ENCODE results near the gene FRMD8.
"Not testable (repeated sequence)": the region's sequence is repeated elsewhere in the genome, so short reads cannot be mapped to it uniquely, and the experiment has no call there.

The FRMD8 gene

DNA sequence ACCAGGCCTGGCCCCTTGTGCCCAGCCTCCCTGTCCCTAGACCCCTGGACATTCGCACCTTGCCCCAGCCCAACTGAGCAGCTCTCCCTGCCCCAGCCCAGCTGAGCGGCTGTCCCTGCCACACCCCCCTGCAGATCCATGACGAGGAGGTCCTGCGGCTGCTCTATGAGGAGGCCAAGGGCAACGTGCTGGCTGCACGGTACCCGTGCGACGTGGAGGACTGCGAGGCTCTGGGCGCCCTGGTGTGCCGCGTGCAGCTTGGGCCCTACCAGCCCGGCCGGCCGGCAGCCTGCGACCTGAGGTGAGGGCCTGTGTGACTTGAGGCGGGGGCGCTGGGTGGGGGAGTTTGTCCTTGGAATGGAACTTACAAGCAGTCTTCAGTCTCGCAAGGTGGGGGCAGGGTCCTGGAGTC, 7.7 kb downstream of the FRMD8 start:
- no peak for DNase-seq

DNA sequence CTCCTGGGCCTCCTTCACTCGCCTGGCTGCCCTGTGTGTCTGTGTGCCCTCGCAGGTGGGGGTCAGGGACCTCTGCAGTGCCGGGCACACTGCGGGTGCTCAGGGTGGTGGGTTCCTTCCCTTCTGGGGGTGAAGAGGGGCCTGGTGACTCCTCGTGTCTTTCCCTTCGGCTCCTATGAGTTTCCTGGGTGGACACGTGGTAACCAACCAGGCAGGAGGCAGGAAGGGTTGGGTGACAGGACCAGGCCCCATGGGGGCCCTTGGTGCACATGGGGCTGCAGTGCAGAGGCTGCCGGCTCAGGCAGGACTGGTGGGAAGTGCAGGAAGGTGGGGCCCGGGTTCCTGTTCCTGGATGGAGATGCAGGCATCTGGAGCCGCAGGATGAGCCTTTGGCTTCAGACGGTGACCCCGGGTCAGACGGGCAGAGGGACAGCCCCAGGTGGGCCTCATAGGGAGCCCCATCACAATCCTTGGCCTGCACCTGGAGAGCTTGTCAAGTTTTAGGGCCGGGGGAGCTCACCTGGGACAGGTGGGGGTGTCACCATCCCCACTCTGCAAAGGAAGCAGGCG, 9.6 kb downstream of the FRMD8 start:
- DNase-seq: no peak

DNA sequence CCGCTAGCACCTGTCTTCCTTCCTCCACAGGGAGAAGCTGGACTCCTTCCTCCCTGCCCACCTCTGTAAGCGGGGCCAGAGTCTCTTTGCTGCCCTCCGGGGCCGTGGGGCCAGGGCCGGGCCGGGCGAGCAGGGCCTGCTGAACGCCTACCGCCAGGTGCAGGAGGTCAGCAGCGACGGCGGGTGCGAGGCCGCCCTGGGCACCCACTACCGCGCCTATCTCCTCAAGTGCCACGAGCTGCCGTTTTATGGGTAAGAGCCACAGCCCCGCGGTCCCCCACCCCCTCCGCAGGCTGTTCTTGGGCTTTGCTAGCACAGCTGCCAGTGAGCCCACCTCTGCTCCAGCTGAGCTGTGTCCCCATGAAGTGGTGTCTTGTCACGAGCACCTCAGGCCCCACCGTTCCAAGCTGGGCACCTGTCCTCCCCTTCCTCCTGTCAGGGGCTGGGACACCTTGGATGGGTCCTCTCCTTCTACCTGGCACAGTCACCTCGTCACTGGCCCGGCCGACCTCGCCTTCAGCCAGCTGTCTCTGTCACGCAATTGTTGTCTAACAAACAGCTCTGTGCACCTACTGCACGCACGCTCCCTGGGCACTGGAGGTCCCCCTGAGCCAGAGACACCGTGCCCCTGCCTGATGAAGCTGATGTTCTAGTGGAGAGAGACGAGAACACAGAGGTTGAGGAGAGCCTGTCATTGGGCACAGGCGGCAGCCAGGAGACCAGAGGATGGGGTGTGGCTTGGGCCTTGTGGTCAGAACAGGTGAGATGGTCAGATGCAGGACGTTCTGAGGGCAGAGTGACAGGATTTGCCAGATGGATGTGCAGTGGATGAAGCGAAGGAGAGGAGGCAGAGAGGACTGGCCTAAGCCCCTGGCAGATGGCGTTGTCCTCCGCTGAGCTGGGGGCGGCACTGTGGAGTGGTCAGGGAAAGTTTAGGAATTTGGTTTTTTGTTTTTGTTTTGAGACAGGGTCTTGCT, 10.6 kb downstream of the FRMD8 start:
- no peak for DNase-seq

DNA sequence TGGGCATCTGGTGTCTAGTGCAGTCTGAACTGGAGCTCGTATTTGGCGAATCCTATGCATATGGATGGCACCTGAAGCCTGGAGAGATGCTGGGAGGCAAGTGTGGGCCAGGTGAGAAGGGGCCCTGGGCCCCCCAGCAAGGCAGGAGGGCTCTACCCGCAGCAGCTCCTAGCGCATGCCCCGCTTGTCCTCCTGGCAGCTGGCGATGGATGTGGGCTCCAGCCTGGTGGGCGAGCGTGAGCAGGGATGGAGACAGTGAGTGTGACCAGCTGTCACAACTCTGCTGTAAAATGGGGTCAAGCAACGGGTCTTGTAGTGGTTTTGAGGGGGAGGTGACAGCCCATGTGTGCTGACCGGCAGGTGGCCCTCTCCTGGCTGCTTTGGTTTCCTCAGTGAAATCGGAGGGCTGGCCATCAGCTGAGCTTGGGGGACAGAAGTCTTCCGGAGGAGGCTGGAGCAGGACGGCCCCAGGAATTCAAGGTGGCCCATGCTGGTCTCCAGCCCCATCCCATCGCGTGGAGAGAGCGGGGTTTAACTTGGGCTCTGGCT, 12.0 kb downstream of the FRMD8 start:
- DNase-seq: no peak

DNA sequence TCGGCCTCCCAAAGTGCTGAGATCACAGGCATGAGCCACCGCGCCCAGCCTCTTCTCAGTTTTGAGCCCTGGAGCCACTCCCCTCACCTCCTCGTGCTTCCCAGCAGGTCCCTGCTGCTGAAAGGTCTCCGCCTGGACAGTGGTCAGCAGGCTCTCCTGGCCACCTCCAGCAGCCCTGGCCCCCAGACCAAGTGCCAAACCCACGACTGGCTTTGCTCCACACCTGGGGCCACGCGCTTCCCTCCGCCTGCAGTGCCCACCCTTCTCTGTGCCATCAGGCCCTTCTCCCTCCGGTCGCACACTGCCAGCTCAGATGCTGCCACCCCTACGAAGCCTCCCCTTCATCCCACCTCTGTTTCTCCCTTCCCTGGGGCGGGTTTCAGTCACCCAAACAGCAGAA, 12.8 kb downstream of the FRMD8 start:
- no peak for DNase-seq

DNA sequence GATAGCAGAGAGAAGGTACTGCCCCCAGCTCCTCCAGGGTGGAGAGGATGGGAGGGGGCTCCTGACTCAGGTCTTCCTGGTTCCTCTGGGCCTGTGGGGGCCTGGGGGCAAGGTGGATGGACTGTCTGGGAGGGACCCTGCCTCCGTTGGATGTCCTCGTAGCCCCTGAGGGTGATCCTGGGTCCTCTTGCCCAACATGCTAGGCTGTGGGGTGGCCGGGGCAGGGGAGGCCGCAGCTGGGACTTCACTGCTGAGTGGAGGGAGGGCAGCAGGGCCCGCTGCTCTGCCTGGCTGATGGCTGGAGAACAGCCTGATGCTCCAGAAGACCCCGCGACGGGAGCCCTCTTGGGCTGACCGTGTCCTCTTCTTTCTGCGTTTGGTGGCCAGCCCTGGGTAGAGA, 13.4 kb downstream of the FRMD8 start:
- no peak for DNase-seq

DNA sequence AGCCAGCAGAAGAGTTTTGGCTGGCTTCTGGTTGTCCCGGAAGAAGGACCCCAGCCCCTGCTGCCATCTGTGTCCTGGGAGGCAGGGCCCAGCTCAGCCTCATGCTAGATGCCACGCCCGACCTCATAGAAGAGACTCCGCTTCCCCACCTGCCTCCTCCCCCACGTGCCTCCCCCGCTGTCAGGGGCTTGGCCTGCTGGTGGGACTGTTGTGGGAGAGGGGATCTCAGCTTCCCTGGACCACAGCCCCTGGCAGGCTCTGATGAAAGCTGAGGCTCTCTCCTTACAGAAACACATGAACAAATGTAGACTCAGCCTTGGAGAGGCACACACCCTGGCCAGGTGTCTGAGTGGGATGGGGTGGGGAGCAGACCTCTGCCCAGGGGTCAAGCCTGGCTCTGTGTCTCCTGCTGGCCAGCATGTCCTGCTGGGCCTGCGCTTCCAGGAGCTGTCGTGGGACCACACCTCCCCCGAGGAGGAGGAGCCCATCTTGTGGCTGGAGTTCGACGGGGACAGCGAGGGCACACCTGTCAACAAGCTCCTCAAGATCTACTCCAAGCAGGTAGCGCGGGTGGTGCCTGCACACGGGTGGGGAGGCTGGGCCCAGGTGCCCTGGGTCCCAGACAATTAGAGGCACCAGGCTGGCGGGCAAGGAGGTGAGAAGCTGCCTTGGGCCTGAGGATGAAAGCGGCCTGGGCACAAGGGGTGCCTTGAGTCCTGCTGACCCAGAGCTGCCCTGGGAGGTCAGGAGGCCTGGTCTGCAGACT, 14.1 kb downstream of the FRMD8 start:
- DNase-seq: no peak

DNA sequence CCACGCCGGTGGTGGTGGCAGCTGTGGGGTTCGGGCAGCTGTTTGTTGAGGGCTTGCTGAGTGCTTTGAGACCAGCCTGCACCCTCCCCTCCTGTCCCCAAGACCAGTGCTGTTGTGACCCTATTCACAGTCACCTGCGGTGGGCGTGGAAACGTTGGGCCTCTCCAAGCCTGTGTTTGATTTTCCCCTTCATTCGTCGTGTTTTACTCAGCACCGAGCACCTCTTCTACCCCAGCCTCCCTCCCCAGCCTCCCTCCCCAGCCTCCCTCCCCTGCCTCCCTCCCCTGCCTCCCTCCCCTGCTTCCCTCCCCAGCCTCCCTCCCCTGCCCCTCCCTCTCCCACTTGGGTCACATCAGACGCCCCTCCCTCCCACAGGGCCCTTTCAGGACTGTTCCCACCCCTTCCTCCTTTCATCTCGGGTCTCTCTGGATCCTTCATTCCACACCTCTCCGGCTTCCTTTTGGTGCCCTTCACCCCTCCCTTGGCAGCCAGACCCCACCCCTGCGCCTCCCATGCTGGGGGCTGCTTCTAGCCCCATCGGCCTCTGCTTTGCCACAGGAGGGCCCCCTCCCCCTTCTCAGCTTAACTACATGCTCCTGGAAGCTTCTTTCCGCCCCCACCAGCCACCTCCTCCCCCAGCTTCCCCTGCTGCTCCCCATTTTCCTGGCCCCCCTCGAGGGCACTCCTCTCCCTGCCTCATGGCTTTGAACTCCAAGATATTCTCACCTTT, 14.8 kb downstream of the FRMD8 start:
- no peak for DNase-seq

DNA sequence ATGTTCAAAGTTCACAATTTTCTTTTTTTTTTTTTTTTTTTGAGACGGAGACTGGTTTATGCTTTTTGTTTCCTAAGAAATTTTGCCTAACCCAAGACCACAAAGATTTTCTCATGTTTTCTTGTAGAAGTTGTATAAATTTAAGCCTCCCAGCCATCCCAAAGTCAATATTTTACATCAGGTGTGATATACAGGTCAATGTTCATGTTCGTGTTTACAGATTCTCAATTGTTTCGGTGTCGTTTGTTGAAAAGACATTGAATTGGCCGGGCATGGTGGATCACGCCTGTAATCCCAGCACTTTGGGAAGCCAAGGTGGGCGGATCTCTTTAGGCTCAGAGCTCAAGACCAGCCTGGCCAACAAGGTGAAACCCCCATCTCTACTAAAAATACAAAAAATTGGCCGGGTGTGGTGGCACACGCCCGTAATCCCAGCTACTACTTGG, 15.4 kb downstream of the FRMD8 start:
- DNase-seq: no peak

DNA sequence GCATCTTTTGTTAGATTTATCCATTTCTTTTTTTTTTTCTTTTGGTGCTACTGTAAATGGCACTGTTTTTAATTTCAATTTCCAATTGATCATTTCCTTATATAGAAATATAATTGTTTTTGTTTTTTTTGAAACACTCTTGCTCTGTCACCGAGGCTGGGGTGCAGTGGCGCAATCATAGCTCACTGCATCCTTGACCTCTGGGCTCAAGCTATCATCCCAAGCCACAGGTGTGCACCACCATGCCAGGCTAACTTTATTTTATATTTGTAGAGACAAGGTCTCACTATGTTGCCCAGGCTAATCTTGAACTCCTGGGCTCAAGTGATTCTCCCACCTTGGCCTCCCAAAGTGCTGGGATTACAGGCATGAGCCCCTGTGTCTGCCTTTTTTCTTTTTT, 16.4 kb downstream of the FRMD8 start:
- no peak for DNase-seq

DNA sequence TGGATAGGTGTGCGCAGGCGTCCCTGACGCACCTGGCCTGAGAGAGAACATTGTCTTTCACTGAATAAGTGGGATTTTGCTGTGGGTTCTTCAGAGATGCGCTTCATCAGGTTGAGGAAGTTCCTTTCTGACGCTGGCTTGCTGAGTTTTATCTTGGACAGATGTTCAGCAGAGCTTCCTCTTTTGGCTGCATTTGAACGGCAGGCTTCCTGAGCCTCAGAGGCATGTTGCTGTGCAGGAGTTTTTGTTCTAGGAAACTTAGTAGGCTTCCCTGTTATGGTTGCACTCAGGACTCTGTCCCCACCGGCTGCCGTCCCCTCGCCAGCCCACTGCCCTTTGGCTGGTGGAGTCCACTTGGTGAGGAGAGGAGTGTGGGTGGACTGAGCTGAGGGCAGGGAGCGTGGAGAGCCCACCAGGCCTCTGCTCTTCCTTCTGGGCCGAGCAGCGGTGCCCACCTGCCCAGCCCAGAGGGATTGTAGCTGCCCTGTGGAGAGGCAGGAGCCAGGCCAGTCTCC, 17.2 kb downstream of the FRMD8 start:
- DNase-seq: no peak

DNA sequence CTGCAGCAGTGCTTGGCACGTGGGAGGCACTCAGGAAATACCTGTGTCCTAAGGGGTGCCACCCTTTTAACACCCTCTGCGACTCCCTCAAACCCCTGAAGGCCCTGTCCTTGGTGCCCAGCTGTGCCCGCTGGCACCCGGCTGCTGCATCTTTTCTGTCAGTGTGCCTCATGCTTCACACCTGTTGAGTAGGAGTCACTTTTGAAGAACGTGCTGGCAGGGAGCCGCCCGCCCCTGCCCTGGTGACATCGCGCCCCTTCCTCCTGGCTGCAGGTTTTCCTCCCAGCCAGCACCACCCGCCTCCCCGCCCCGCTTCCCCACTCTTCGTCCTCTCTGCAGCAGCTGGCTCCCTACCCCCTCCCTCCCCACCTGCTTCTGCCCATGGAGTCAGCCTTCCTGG, 17.8 kb downstream of the FRMD8 start:
- DNase-seq: no peak

DNA sequence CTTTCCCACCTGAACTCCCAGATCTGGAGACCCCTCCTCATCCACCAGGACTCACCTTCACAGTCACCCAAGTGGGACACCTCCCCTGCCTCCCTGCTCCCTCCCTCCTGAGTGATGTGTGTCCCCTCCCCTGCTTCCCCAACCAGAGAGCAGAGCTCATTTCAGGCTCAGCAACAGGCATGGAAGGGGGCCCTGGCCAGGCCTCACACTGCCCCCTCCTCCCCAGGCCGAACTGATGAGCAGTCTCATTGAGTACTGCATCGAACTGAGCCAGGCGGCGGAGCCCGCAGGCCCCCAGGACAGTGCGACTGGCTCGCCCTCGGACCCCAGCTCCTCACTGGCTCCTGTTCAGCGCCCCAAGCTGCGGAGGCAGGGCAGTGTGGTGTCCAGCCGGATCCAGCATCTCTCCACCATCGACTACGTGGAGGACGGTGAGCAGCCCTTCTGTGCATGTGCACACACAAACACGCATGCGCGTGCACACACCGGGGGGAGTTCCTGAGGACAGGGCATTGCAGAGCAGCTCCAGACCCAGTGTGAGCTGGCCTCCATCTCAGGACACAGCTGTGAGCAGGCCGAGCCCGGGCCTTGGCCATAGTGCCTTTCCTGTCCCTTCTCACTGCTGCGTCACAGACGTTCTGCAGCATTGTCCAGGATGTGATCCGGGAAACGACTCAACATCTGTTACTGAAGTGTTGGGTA, 18.4 kb downstream of the FRMD8 start:
- no peak for DNase-seq

DNA sequence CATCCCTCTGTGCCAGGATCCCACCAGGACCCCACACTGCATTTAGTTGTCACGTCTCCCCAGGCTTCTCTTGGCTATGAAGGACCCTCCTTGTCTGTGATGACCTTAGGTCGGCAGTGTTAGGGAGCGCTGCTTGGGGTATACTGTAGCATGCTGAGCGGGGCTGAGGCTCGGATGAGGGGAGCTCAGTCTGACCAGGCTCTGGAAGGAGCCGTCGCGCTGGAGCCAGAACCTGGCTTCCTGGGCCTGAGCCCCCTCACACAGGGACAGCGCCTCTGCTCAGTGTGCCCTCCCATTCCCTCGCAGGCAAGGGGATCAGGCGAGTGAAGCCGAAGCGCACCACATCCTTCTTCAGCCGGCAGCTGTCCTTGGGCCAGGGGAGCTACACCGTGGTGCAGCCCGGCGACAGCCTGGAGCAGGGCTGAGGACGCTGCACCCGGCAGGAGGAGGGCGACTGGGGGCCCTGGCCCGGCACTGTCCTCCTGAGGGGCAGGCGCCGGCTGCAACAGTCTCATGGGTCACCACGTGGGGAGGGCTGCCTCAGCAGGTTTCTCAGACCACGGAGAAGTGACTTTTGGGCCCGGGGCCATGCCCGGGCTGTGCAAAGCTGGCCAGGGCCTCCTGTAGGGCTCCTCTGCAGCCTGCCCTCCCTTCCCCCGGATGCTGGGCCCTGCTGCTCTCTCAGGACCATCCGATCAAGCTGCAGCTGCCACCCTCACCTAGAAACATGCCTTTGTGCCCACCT, 24.7 kb downstream of the FRMD8 start:
- DNase-seq: no peak

DNA sequence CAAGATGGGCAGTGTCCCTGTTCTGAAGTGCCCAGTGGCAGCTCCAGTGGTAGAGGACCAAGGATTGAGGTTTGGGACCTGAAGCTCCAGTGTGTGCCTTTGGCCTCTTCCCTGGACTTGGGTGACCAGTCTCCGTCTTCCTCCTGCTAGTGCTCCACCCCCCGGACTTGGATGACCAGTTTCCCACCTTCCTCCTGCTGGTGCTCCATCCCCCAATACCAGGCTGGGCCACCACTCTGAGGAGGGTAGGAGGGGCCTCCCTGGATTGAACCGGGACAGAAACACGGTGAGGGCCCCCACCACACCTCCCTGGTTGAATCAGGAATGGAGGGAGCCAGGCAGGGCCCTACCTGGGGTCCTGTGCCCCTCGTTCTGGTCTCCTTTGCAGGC, 25.2 kb downstream of the FRMD8 start:
- no peak for DNase-seq

DNA sequence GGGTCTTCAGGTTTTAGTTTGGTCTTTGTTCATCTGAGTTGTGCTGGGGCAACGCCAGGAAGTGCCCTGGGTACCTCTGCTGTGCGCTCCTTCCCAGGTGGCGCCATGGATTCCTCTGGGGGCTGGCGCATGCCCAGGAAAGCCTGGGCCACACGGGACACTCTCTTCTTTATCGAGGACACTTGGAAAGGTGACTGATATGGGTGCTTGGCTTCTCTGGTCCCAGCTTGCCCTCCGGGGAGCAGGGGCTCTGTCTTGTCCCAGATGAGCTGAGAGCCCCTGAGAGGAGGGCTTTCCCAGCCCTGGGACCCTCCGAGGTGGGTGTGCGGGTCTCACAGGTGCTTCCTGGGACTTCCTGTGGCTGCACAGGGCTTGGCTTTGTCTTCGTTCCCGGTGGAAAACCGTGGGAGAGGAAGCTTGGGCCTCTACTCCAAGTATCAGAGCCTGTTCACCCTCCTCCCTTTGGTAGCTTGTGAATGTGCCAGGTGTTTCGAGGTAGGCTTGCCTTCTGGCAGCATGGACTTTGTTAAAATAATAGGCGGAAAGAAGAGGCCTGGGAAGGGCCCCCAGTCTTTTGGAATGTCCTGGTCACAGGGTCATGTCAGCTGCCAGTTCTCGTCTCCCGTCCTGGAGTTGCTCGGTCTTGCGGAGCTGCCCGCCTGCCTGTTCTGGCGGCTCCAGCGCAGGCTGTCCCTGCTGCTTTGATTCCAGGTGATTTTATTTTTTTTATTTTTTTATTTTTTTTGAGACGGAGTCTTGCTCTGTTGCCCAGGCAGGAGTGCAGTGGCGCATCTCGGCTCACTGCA, 26.0 kb downstream of the FRMD8 start:
- no peak for DNase-seq

DNA sequence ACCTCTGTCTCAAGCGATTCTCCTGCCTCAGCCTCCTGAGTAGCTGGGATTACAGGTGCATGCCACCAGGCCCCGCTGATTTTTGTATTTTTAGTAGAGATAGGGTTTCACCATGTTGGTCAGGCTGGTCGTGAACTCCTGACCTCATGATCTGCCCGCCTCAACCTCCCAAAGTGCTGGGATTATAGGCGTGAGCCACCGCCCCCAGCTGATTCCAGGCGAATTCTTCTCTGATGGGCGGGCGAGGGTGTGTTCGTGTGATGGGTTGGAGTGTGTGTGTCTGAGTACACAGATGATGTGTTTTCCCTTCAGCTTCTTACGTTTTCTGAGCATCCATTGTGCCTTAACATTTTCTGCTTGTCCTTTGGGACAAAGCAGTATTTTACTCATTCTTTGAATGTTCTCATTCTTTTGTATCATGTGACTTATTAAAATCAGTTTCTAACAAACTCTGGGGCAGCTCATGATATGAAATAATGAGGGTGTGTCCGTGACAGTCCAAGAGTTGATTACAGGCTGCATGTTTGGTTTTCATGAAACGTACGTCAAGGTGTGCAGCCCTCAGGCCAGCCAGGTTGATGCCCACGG, 26.7 kb downstream of the FRMD8 start:
- not testable (repeated sequence) for DNase-seq

DNA sequence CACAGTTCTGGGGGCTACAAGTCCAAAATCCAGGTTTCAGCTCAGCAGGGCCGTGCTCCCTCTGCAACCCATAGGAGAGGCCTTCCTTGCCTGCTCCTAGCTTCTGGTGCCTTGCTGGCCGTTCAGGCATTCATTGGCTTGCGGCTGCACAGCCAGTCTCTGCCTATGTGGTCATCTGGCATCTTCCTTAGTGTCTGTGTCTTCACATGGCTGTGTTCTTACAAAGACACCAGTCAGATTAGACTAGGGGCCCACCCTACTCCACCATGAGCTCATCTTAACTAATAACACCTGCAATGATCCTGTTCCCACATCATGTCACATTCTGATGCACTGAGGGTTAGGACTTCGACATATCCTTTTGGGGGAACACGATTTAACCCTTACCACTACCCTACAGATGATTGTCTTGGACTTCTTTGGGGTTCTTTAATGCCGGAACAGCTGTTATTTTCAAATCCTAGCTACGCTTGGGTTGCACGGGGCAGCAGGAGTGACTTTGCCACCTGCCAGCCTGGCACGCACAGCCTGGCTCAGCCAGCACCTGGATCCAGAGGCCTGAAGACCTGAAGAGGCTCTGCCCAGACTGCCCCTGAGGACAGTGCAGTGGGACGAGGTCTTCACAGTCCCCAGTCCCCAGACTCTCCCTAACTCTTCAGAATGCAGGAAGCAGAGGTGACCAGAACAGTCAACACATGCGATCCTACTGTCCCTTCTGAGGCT, 28.5 kb downstream of the FRMD8 start:
- no peak for DNase-seq
